Measurements from ENCODE around the gene PDE6G.

Gene PDE6G

GRCh38 chr17:81652906-81653771 is 3.2 kb downstream of the PDE6G start:
- no peak overlapping the region for H3K4me3 ChIP-seq (replicated peaks; ENCODE audit: low read depth, low read length)
- TF ChIP-seq CTCF (IDR thresholded peaks at IDR 0.05; ENCODE audit: low read depth, low read length, missing control alignments) = no peak
- DNase-seq (ENCODE audit: extremely low read depth, low read depth) = no peak

GRCh38 chr17:81651692-81652091 is 4.7 kb downstream of the PDE6G start:
- TF ChIP-seq CTCF (IDR thresholded peaks at IDR 0.05; ENCODE audit: low read depth, low read length, missing control alignments) = no peak
- peak; percentile 49 for DNase-seq (ENCODE audit: extremely low read depth, low read depth)
- H3K4me3 ChIP-seq (replicated peaks; ENCODE audit: low read depth, low read length) = no peak overlapping the region

- no peak overlapping the region for H3K4me3 ChIP-seq (replicated peaks; ENCODE audit: low read depth, low read length)
- TF ChIP-seq CTCF (IDR thresholded peaks at IDR 0.05; ENCODE audit: low read depth, low read length, missing control alignments) = no peak
- DNase-seq (ENCODE audit: extremely low read depth, low read depth) = no peak
Measured at GRCh38 chr17:81650951-81651350, 5.4 kb downstream of the PDE6G start.

- no peak overlapping the region for H3K4me3 ChIP-seq (replicated peaks; ENCODE audit: low read depth, low read length)
- no peak for TF ChIP-seq CTCF (IDR thresholded peaks at IDR 0.05; ENCODE audit: low read depth, low read length, missing control alignments)
- no peak for DNase-seq (ENCODE audit: extremely low read depth, low read depth)
Measured at GRCh38 chr17:81648707-81649085, 7.6 kb downstream of the PDE6G start.

- TF ChIP-seq CTCF (IDR thresholded peaks at IDR 0.05; ENCODE audit: low read depth, low read length, missing control alignments) = no peak
- H3K4me3 ChIP-seq (replicated peaks; ENCODE audit: low read depth, low read length) = no peak overlapping the region
- DNase-seq (ENCODE audit: extremely low read depth, low read depth) = no peak
Measured at GRCh38 chr17:81648013-81648706, 8.2 kb downstream of the PDE6G start.

GRCh38 chr17:81647640-81648012 is 8.7 kb downstream of the PDE6G start:
- TF ChIP-seq CTCF (IDR thresholded peaks at IDR 0.05; ENCODE audit: low read depth, low read length, missing control alignments) = no peak
- no peak for DNase-seq (ENCODE audit: extremely low read depth, low read depth)
- H3K4me3 ChIP-seq (replicated peaks; ENCODE audit: low read depth, low read length) = no peak overlapping the region

Measured in HFF-Myc (cell line).